Left ventricle myocardium superior (tissue), 1 donor: ENCODE measurements around the gene ATP5MK. TPM values are rescaled to one million over a fixed set of nuclear protein-coding genes. Genes with fewer than 3 reads are reported as not detected.
"Not testable (repeated sequence)": the region's sequence is repeated elsewhere in the genome, so short reads cannot be mapped to it uniquely, and the experiment has no call there.

ENCODE experiments used
- ATAC-seq: fragments of 200-7000 bp; cut with Tn5 transposase; one replicate; pipeline ENCODE4 v1.9.1; 2020; ENCODE audit warnings: mild to moderate bottlenecking, moderate library complexity
- DNase-seq: peaks from one replicate; pipeline ENCODE4 v3.0.0-alpha.2; 2020
- intact Hi-C: fragments of 100-400 bp; cut with micrococcal nuclease; formaldehyde crosslinking; loops from one replicate; pipeline ENCODE4 v1.11.0; 2022
- total RNA-seq: library from RNA; stranded (reverse); fragmentation: NEBNext Ultra II Directional; extraction: Animal tissue kit (Norgen Biotek cat#: 25700); gene quantifications from one replicate; pipeline ENCODE4 v1.2.1, GENCODE V29; 2021
- donor health status: DM: no; HTN: yes; CAD: no; lungs with severe emphysema.

ATP5MK gene
- total RNA-seq, 1 donor from 2014 or later, result 1,234 TPM

DNA sequence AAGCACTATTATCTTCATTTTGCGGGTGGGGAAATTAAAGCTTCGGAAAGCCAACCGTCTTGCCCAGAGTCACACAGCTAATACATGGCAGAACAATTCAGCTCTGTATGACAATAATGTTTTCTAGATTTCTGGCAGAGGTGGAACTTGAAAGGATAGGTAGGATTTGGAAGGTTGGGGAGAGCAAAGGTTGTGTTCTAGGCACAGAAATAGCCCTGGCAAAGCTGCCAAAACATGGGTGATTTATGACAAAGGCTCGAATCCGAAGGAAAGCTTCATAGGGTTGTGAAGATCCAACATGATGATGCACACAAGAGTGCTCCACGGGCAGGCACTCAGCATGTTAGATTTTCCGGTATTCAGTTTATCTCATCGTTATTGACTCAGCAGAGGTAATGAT lies 19.3 kb upstream of the ATP5MK start:
- DNase-seq (no peak), ATAC-seq (no peak)
- intact Hi-C loops, result loop anchor here (5.0 kb wide), 1 partner anchor 72 kb away; no protein-coding TSS in a partner anchor

DNA sequence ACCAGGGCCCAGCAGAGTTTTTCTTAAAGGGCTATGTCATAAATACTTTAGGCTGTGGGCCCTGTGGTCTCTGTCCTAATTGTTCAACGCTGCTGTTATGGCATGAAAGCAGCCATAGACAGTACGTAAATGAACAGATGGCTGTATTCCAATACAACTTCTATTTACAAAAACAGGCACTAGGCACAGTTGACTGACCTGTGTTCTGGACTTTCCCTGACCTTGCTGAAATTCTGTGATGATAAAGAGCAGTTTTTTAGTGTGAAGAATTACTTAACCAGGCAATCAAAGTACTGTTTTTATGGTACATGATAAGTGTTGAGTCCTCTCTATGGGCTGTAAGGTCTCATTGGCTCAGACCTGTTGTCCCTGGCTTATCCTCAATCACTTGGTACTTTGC lies 17.3 kb upstream of the ATP5MK start:
- ATAC-seq (no peak), DNase-seq (no peak)
- intact Hi-C loops, result no loop called here

DNA sequence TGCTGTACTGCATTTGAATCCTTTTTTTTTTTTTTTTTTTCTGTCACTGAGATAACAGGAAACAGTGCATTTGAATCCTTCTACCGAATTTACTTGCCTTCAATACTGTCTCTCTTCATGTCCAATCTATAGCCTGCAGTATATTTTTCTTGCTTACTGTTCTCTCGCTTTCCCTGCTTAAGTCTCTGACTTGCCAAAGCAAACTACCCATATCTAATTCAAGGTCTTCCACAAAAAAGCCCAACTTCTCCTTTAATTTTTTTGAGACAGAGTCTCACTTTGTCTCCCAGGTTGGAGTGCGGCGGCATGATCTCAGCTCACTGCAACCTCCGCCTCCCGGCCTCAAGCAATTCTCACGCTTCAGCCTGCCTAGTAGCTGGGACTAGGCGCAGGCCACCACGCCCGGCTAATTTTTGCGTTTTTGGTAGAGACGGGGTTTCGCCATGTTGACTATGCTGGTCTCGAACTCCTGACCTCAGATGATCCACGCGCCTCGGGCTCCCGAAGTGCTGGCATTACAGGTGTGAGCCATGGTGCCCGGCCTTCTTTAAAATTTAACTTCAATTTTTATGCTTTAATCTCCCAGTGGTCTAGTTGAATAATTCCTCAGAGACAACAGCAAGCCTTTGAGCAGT lies 1.0 kb upstream of the ATP5MK start:
- DNase-seq, result no peak
- no peak for ATAC-seq
- intact Hi-C loops, result no loop called here

DNA sequence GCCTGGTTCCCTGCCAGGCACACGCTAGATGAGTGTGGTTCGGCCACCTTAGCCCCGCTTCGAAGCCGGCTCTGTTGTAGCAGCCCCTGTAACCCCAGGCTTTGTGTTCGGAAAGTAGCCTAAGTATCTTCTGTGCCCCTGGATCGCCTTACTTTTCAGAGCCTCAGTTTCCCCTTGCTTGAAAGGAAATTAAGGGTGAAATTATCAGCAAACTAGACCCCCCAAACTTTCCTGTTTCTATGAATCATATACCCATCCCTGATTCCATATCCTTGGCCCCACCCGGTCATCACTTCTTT lies 463 bp upstream of the ATP5MK start:
- ATAC-seq (no peak), DNase-seq (no peak)
- intact Hi-C loops, result no loop called here

DNA sequence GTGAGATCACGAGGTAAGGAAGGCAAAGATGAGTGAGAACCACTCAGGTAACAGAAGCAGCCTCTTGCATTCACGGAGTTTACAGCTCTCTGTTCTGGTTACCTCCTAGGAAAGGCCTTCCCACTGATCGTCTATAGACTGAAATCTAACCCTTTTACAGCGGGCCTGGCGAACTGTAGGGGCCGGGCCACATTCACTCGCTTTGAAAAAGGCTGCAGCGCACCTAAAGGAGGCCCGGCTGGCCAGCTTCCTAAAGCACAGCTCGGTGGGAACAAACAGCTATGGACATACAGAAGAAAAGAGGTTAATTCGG lies 565 bp downstream of the ATP5MK start:
- ATAC-seq, result no peak
- DNase-seq, result peak; percentile 33
- intact Hi-C loops, result no loop called here

DNA sequence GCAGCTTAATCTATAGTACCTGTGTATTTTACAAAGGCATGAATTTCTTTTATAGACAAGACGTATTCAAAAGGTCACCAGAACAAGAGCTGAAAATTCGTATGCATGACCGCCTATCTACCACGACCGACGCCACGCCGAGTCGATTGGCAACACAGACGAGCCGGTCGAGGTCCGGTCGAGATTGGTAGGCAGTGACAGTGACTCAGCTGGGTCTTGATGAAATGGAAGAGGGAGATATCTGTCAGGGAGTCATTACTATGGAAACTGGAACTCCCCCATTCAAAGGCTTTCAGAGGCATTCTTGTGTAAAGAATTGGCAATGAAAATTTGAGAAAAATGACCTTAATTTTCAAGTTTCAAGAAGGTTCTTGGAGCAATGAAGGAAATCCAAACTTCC lies 2.1 kb downstream of the ATP5MK start:
- no peak for DNase-seq
- ATAC-seq, result no peak
- intact Hi-C loops, result no loop called here

DNA sequence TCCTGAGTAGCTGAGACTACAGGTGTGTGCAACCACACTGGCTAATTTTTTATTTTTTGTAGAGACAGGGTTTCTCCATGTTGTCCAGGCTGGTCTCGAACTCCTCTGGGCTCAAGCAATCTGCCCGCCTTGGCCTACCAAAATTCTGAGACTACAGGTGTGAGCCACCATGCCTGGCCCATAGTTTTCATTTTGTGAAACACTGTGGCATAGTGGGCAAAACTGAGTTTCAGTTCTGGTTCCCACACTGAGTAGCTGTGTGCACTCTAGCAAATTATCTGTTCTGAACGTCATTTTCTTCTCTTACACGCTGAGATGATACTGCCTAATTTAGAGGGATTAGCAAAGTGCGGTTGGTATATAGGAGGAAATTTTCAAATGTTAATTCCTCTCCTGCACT lies 13.5 kb downstream of the ATP5MK start:
- intact Hi-C loops, result no loop called here
- DNase-seq (no peak), ATAC-seq (no peak)

DNA sequence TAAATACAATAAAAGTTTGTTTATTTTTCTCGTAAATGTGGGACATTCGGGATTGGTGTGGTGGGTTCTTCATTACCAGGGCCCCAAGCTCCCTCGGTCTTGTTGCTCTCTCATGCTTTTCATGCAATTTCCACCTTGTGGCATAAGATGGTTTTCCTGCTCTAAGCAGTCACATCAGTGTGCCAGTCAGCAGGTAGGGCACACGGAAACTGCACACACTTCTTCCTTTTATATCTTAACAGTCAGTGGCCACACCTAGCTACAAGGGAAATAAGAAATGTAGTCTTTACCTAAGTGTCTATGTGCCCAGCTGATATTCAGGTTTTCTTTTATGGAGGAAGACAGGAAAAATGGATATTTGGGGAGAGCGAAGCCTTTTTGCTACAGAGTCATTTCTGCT lies 22.0 kb downstream of the ATP5MK start:
- intact Hi-C loops, result no loop called here
- no peak for ATAC-seq
- no peak for DNase-seq

DNA sequence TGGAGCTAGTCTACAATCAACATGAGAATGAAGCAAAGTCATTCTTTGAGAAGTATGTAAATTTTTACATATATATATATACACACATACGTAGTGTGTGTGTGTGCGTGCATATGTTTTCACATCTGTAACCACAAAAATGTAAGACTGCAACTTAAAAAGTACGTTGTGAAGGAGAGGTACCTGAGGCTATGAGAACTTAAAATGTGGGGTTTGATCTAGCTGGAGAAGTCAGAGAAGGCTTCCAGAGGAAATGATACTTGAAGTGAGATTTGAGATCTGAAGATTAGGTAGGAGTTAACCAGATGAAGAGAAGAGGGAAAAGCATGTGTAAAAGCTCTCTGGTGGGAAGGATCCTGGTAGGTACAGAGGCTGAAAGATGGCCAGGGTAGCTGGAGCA lies 22.7 kb downstream of the ATP5MK start:
- no peak for DNase-seq
- intact Hi-C loops, result no loop called here
- no peak for ATAC-seq

DNA sequence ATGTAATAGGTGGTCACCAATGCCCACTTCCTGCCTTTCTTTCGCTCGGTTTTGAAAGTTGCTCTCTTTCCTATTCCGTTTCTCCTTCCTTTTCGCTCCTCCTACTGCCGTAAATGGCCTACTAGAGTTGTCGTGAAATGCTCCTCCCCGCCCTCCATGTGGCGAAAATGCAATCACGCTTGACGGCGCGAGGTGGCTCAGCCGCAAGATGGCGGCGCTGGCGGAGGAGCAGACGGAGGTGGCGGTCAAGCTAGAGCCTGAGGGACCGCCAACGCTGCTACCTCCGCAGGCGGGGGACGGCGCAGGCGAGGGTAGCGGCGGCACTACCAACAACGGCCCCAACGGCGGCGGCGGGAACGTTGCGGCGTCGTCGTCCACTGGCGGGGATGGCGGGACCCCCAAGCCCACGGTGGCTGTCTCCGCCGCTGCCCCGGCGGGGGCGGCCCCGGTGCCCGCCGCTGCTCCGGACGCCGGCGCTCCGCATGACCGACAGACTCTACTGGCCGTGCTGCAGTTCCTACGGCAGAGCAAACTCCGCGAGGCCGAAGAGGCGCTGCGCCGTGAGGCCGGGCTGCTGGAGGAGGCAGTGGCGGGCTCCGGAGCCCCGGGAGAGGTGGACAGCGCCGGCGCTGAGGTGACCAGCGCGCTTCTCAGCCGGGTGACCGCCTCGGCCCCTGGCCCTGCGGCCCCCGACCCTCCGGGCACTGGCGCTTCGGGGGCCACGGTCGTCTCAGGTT lies 28.3 kb downstream of the ATP5MK start, which contains the start of gene TAF5:
Gene TAF5, plus strand, starts transcription at position 195 of the 737 bp plus-strand sequence. Its CDS starts 14 bp downstream, at position 209.
- DNase-seq (peak; percentile 91), ATAC-seq (peak; percentile 91)
- intact Hi-C loops, result no loop called here

DNA sequence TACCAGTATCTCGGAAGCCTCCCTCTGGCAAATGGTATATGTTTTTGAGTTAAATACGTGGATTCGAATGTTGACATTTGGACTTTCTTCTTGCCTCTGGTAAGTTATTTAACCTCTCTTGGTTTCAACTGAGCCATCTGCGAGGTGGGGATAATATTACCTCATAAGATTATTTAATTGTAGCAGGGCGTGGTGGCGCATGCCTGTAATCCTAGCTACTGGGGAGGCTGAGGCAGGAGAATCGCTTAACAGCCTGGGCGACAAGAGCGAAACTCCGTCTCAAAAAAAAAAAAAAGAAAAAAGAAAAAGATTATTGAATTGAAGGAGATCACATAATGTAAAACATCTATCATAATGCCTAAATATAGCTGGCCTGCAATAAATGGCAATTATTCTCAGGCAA lies 28.9 kb downstream of the ATP5MK start:
- intact Hi-C loops, result no loop called here
- ATAC-seq, result no peak
- no peak for DNase-seq

DNA sequence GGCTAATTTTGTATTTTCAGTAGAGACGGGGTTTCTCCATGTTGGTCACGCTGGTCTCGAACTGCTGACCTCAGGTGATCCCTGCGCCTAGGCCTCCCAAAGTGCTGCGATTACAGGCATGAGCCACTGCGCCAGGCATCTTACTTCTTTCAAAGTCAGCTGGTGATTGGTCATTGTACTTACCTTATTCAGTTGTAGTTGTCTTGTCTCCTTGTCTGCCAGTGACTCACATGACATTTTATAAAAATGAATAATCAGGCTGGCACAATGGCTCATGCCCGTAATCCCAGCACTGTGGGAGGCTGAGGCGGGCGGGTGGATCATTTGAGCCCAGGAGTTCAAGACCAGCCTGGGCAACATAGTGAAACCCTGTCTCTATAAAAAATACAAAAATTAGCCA lies 35.5 kb downstream of the ATP5MK start:
- intact Hi-C loops, ATAC-seq, DNase-seq: not testable (repeated sequence)

DNA sequence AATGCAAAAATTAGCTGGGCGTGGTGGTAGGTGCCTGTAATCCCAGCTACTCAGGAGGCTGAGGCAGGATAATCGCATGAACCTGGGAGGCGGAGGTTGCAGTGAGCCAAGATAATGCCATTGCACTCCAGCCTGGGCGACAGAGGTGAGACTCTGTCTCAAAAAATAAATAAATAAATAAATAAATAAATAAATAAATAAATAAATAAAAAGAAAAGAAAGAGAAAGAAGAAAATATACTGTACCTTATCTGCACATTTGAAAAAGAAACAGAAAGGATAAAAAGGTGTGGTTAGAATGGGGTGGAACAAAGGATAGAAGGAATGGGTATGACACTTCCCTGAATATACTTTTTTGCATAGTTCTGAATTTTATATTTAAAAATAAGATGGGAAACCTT lies 36.8 kb downstream of the ATP5MK start:
- DNase-seq, ATAC-seq, intact Hi-C loops: not testable (repeated sequence)

DNA sequence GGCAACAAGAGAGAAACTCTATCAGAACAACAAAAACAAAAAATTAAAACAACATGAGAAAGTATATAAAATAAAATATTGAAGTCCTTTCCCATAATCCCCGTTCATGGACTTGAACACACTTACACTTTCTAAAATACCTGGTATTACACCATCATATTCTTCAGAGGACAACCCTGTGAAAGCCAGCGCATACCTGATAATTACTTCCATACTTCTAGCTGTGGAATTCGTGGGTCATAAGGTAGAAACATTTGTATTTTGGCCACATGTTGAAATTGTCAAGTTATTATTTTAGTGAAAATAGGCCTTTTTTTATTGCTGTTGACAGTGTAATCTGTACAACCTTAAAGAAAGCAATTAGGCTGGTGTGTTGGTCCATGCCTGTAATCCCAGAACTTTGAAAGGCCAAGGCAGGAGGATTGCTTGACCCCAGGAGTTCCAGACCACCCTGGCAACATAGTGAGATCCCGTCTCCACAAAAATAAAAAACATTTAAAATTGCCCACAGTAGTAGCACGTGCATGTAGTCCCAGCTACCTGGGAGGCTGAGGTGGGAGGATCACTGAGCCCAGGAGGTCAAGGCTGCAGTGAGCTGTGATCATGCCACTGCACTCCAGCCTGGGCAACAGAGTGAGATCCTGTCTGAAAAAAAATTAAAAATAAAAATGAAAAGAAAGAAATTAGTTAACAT lies 40.2 kb downstream of the ATP5MK start:
- ATAC-seq, result no peak
- intact Hi-C loops, result no loop called here
- DNase-seq, result no peak

DNA sequence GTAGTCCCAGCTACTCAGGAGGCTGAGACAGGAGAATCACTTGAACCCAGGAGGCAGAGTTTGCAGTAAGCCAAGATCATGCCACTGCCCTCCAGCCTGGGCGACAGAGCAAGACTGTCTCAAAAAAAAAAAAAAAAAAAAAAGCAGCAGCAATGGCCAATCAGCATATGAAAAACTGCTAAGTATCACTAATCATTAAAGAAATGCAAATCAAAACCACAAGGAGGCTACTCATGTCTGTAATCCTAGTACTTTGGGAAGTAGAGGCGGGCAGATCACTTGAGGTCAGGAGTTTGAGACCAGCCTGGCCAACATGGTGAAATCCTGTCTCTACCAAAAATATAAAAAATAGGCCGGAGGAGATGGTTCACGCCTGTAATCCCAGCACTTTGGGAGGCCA lies 41.7 kb downstream of the ATP5MK start:
- DNase-seq, ATAC-seq, intact Hi-C loops: not testable (repeated sequence)

DNA sequence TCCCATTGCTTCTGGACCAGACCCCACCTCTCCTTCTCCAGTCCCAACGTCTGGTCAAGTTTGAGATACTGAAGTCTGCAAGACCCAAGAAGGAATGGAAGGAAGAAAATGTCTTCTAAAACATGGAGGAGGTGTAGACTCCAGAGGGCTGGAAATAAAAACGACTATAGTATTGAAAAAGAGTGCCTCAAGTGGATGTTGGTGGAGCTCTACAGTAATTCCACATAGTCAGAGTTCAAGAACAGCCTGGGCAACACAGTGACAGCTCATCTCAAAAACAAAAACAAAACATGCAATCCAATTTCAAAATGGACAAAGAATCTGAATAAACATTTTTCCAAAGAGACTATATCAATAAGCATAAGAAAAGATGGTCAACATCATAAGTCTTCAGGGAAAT lies 43.0 kb downstream of the ATP5MK start:
- no peak for ATAC-seq
- no peak for DNase-seq
- intact Hi-C loops, result no loop called here

DNA sequence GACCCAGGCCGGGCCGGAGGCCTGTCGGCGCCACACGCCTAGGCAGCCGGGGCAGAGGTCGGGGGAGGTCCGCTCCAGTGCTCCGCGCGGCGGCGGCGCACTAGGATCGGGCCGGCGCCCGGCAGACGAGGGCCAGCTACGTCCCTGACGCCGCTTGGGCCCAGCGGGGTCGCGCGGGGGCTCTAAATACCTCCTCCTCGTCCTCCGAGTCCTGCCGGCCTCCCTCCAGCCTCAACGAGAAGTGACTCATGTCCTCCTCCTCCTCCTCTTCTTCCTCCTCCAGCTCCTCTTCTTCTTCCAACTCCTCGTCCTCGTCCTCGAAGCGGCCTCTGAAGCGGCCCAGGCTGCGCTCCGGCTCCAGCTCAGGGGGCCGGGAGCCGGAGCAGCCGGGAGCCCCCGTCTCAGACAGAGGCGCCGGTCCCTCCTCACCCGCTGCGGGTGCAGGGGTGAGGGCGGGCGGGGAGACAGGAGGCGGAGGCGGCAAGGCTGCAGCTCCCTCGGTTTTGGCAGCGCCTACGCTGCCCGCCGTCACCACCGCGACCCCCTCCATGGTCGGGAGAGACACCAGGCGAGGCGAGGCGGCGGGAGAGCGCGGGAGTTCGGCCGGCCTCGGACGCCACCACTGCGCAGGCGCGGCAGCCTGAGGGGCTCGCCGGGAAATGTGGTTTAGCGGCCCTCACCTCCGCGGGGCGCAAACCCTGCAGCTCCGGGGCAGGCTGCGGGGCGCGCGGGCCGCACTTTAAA lies 45.6 kb downstream of the ATP5MK start, which contains the start of gene PCGF6:
Gene PCGF6, minus strand, starts transcription at position 624 of the 744 bp plus-strand sequence. Its CDS starts 74 bp downstream, at position 550.
- DNase-seq (peak; percentile 91), ATAC-seq (peak; percentile 99)
- intact Hi-C loops, result no loop called here

DNA sequence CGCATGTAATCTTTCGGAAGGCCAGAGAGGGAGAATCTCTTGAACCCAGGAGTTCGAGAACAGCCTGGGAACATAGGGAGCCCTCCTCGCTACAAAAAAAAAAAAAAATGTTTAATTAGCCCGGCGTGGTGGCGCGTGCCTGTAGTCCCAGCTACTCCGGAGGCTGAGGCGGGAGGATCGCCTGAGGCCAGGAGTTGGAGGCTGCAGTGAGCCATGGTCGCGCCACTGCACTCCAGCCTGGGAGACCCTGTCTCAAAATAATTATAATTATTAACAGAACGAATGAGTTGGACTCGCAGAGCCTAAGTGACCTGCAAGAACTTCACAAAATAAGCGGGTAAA lies 46.1 kb downstream of the ATP5MK start:
- no peak for ATAC-seq
- DNase-seq, result no peak
- intact Hi-C loops, result no loop called here
